DOHH2 (cell line): ENCODE measurements around the gene GLUL.

Source experiments
- CTCF ChIP-seq: fragments of 200-600 bp; sonication (generic); IDR thresholded peaks from one replicate; pipeline ENCODE4 v1.5.1; 2014; ENCODE audit warnings: antibody characterized with exemption, mild to moderate bottlenecking, low read depth, low read length; ENCODE audit not compliant: poor library complexity, severe bottlenecking
- EZH2phosphoT487 ChIP-seq: fragments of 200-600 bp; sonication (generic); IDR thresholded peaks from 2 replicates; pipeline ENCODE4 v1.6.1; 2017; ENCODE audit warnings: borderline replicate concordance, mild to moderate bottlenecking, antibody characterized with exemption, low read length, moderate library complexity, mixed read lengths

GRCh38 chr1:182392050-182393028, 749 bp upstream of the GLUL start:
- no peak for TF ChIP-seq CTCF
- no peak for TF ChIP-seq EZH2phosphoT487
